Vagina (tissue), 2 donors: ENCODE data around the gene ARHGEF28.

Experiments used
- POLR2A ChIP-seq, 2 donors: fragments of 450-650 bp; IDR thresholded peaks; one replicate each; pipeline ENCODE4 v1.6.1; 2017; ENCODE audit warnings: antibody characterized with exemption in 2 of 2, mild to moderate bottlenecking in 2 of 2, moderate library complexity in 2 of 2
- TF ChIP-seq, protein P1 (sequence below), 3 experiments: fragments of 450-650 bp in 2 of 3; fragments of 200-600 bp in 1 of 3; sonication (generic) in 1 of 3; IDR thresholded peaks; one replicate each; pipeline ENCODE4 v1.5.1; 2017 to 2019; ENCODE audit warnings: antibody characterized with exemption in 3 of 3, mild to moderate bottlenecking in 2 of 3, moderate library complexity in 2 of 3

DNA sequence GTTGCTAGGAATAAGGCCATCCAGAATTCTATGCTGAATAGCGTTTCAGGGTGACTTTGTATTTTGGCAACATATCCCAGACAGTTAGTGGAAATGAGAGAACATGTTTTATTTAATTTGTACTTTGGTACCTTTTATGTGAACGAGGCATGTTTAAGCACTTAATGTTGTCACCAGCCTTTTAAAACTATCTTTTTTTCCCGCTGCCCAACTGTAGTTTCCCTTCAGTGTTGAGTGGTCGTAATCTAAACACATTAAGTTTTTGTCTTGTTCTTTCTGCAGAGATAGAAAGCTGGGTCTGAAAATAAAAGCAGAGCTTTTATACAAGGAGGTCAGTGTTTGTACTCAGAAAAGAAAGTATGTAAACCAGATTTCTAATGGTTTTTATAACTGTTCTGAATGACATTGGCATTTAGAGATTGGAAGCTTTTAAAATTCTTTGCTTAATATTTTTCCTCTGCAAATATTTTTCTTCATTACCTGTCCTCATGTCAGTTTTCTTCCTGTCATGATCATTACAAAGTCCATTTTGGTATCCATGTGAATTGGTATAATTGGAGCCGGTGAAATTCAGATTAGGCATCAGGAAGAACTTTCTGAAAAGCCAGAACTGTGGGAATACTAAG lies 100.7 kb downstream of the ARHGEF28 start:
- TF ChIP-seq, protein P1, sequence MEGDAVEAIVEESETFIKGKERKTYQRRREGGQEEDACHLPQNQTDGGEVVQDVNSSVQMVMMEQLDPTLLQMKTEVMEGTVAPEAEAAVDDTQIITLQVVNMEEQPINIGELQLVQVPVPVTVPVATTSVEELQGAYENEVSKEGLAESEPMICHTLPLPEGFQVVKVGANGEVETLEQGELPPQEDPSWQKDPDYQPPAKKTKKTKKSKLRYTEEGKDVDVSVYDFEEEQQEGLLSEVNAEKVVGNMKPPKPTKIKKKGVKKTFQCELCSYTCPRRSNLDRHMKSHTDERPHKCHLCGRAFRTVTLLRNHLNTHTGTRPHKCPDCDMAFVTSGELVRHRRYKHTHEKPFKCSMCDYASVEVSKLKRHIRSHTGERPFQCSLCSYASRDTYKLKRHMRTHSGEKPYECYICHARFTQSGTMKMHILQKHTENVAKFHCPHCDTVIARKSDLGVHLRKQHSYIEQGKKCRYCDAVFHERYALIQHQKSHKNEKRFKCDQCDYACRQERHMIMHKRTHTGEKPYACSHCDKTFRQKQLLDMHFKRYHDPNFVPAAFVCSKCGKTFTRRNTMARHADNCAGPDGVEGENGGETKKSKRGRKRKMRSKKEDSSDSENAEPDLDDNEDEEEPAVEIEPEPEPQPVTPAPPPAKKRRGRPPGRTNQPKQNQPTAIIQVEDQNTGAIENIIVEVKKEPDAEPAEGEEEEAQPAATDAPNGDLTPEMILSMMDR (IDR thresholded peaks at IDR 0.05): no peak
- no peak for TF ChIP-seq POLR2A (IDR thresholded peaks at IDR 0.05)
